PC-3 (cell line): ENCODE measurements around the gene EIF2S2.

Source experiments
- CTCF ChIP-seq: fragments of 300-600 bp; sonication (generic); conservative IDR thresholded peaks from 2 replicates; pipeline ENCODE4 v1.5.1; 2017; ENCODE audit warnings: antibody characterized with exemption, low read depth, mild to moderate bottlenecking, low read length
- EZH2phosphoT487 ChIP-seq: fragments of 300-600 bp; sonication (generic); IDR thresholded peaks from 2 replicates; pipeline ENCODE4 v1.6.1; 2018; ENCODE audit warnings: mild to moderate bottlenecking, antibody characterized with exemption, low read length, borderline replicate concordance

DNA sequence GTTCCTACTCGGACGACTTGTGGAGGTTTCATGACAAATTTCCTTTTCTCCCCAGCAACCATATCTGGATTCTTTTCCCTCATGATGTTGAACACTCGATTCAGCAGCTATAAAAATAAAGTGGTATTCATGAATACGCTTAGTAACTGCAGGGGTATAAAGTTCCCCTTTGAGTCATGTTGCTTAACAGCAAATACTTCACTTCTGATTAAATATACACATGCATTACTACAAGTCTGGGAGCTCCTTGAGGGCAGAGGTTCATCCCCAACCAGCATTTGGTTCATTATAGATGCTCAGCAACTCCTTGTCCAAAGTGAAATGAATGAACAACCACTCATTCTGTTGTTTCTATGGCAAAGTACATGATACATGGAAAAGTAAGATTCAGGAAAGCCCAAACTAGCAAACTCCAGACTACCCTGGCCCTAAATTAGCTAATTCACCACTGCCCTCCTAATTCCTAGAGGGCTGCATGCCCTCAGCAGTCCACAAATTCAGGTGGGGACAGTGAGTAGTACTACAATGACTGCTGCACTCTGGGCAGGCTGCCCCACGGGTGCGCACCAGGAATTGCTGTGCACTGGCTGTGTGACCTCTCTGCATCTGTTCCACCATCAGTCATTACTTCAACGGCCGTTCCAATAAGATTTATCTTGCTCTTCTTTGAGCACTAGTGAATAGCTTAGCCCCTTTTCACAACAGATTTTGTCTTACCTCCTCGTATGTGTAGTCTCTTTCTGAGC lies 15.2 kb downstream of the EIF2S2 start:
- TF ChIP-seq CTCF = no peak
- TF ChIP-seq EZH2phosphoT487 = no peak
